WTC11 (cell line): ENCODE data around the gene MRPS33.

Experiments
- FOXP1 ChIP-seq: sonication (generic); formaldehyde crosslinking; IDR thresholded peaks from 2 replicates; pipeline ENCODE4 v1.8.0; 2022; ENCODE audit warnings: missing genetic modification reagents, mild to moderate bottlenecking, moderate library complexity, borderline replicate concordance
- GRHL2 ChIP-seq: fragments of 250-450 bp; sonication (Bioruptor Pico); IDR thresholded peaks from 2 replicates; pipeline ENCODE4 v1.8.0; 2022; ENCODE audit warnings: mild to moderate bottlenecking, moderate library complexity; ENCODE audit not compliant: insufficient replicate concordance, severe bottlenecking
- JUN ChIP-seq: sonication (generic); formaldehyde crosslinking; IDR thresholded peaks from 2 replicates; pipeline ENCODE4 v1.8.0; 2023; ENCODE audit warnings: mild to moderate bottlenecking, missing genetic modification reagents
- KAT7 ChIP-seq: sonication (generic); formaldehyde crosslinking; IDR thresholded peaks from 2 replicates; pipeline ENCODE4 v1.8.1; 2023; ENCODE audit warnings: missing genetic modification reagents, mild to moderate bottlenecking, borderline replicate concordance
- NR1H2 ChIP-seq: sonication (generic); formaldehyde crosslinking; IDR thresholded peaks from 2 replicates; pipeline ENCODE4 v1.9.0; 2021; ENCODE audit warnings: mild to moderate bottlenecking, moderate library complexity, missing genetic modification reagents
- SP1 ChIP-seq: sonication (generic); formaldehyde crosslinking; conservative IDR thresholded peaks from 2 replicates; pipeline ENCODE4 v1.8.1; 2022; ENCODE audit warnings: missing genetic modification reagents
- TCF7 ChIP-seq: sonication (generic); formaldehyde crosslinking; IDR thresholded peaks from 2 replicates; pipeline ENCODE4 v1.8.0; 2022; ENCODE audit warnings: mild to moderate bottlenecking, low read depth, missing genetic modification reagents, moderate library complexity
- ZNF219 ChIP-seq: sonication (generic); formaldehyde crosslinking; IDR thresholded peaks from 2 replicates; pipeline ENCODE4 v1.8.0; 2023; ENCODE audit warnings: missing genetic modification reagents, mild to moderate bottlenecking, borderline replicate concordance
- TF ChIP-seq, protein P1 (sequence below): fragments of 200-600 bp; IDR thresholded peaks from 2 replicates; pipeline ENCODE4 v1.8.0; 2022; ENCODE audit warnings: antibody characterized with exemption
- TF ChIP-seq, protein P2 (sequence below): sonication (generic); formaldehyde crosslinking; IDR thresholded peaks from 2 replicates; pipeline ENCODE4 v1.8.1; 2022; ENCODE audit warnings: low read depth, missing genetic modification reagents, borderline replicate concordance
- TF ChIP-seq, protein P3 (sequence below): sonication (generic); formaldehyde crosslinking; IDR thresholded peaks from 2 replicates; pipeline ENCODE4 v1.8.0; 2023; ENCODE audit warnings: missing genetic modification reagents
- TF ChIP-seq, protein P4 (sequence below): sonication (generic); formaldehyde crosslinking; IDR thresholded peaks from 2 replicates; pipeline ENCODE4 v1.8.1; 2023; ENCODE audit warnings: mild to moderate bottlenecking, moderate library complexity, missing genetic modification reagents
- TF ChIP-seq, protein P5 (sequence below): sonication (generic); formaldehyde crosslinking; IDR thresholded peaks from 2 replicates; pipeline ENCODE4 v1.8.0; 2022; ENCODE audit warnings: mild to moderate bottlenecking, missing genetic modification reagents
- TF ChIP-seq, protein P6 (sequence below): sonication (generic); formaldehyde crosslinking; IDR thresholded peaks from 2 replicates; pipeline ENCODE4 v1.8.0; 2023; ENCODE audit warnings: missing genetic modification reagents, mild to moderate bottlenecking, borderline replicate concordance

DNA sequence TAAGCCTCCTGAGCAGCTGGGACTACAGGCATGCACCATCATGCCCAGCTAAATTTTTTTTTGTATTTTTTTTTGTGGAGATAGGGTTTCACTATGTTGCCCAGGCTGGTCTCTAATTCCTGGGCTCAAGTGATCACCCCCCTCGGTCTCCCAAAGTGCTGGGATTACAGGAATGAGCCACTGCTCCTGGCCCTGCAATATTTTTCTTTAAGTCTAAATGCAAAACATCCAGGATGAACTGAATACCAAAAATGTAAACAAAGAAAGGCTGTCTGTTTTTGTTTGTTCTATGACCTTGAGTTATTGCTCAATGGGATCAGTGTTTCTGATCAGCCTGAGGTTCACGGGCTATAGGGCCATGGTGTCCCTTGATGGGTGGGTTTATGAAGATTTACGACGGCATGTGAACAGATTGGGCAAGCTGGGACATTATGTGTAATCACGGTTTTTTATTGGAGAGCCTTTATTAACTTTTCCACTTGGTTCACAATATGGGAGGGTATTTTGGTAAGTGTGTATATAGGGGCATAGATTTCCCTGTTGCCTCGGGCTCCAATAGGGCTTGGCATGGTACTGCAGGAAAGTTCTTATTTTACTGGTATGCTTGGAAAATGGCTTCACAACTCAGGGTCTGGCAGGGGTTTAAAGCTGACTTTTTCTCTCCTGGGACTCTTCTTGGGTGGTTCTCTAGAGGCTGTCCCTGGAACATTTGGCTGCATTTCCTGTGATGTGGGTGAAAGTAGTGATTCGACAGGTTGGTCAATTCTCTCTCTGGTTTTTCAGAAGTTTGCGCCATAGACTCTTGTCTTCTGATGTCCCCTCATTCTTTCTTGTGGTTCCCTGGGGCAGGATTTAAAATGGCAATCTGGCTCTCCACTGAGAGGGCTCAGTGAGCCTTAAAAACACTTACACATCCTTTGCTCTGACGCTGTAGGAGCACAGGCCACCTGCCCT is 41.6 kb downstream of the MRPS33 start:
- TF ChIP-seq, protein P1, sequence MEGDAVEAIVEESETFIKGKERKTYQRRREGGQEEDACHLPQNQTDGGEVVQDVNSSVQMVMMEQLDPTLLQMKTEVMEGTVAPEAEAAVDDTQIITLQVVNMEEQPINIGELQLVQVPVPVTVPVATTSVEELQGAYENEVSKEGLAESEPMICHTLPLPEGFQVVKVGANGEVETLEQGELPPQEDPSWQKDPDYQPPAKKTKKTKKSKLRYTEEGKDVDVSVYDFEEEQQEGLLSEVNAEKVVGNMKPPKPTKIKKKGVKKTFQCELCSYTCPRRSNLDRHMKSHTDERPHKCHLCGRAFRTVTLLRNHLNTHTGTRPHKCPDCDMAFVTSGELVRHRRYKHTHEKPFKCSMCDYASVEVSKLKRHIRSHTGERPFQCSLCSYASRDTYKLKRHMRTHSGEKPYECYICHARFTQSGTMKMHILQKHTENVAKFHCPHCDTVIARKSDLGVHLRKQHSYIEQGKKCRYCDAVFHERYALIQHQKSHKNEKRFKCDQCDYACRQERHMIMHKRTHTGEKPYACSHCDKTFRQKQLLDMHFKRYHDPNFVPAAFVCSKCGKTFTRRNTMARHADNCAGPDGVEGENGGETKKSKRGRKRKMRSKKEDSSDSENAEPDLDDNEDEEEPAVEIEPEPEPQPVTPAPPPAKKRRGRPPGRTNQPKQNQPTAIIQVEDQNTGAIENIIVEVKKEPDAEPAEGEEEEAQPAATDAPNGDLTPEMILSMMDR, result no peak
- no peak for TF ChIP-seq KAT7 (CRISPR knock-in tag)
- TF ChIP-seq FOXP1 (CRISPR knock-in tag), result no peak
- TF ChIP-seq, protein P2, sequence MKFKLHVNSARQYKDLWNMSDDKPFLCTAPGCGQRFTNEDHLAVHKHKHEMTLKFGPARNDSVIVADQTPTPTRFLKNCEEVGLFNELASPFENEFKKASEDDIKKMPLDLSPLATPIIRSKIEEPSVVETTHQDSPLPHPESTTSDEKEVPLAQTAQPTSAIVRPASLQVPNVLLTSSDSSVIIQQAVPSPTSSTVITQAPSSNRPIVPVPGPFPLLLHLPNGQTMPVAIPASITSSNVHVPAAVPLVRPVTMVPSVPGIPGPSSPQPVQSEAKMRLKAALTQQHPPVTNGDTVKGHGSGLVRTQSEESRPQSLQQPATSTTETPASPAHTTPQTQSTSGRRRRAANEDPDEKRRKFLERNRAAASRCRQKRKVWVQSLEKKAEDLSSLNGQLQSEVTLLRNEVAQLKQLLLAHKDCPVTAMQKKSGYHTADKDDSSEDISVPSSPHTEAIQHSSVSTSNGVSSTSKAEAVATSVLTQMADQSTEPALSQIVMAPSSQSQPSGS (CRISPR knock-in tag), result no peak
- TF ChIP-seq JUN (CRISPR knock-in tag), result no peak
- TF ChIP-seq SP1 (CRISPR knock-in tag), result no peak
- TF ChIP-seq, protein P3, sequence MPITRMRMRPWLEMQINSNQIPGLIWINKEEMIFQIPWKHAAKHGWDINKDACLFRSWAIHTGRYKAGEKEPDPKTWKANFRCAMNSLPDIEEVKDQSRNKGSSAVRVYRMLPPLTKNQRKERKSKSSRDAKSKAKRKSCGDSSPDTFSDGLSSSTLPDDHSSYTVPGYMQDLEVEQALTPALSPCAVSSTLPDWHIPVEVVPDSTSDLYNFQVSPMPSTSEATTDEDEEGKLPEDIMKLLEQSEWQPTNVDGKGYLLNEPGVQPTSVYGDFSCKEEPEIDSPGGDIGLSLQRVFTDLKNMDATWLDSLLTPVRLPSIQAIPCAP (CRISPR knock-in tag), result no peak
- TF ChIP-seq ZNF219 (CRISPR knock-in tag), result no peak
- TF ChIP-seq, protein P4, sequence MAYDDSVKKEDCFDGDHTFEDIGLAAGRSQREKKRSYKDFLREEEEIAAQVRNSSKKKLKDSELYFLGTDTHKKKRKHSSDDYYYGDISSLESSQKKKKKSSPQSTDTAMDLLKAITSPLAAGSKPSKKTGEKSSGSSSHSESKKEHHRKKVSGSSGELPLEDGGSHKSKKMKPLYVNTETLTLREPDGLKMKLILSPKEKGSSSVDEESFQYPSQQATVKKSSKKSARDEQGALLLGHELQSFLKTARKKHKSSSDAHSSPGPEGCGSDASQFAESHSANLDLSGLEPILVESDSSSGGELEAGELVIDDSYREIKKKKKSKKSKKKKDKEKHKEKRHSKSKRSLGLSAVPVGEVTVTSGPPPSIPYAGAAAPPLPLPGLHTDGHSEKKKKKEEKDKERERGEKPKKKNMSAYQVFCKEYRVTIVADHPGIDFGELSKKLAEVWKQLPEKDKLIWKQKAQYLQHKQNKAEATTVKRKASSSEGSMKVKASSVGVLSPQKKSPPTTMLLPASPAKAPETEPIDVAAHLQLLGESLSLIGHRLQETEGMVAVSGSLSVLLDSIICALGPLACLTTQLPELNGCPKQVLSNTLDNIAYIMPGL (CRISPR knock-in tag), result no peak
- TF ChIP-seq, protein P5, sequence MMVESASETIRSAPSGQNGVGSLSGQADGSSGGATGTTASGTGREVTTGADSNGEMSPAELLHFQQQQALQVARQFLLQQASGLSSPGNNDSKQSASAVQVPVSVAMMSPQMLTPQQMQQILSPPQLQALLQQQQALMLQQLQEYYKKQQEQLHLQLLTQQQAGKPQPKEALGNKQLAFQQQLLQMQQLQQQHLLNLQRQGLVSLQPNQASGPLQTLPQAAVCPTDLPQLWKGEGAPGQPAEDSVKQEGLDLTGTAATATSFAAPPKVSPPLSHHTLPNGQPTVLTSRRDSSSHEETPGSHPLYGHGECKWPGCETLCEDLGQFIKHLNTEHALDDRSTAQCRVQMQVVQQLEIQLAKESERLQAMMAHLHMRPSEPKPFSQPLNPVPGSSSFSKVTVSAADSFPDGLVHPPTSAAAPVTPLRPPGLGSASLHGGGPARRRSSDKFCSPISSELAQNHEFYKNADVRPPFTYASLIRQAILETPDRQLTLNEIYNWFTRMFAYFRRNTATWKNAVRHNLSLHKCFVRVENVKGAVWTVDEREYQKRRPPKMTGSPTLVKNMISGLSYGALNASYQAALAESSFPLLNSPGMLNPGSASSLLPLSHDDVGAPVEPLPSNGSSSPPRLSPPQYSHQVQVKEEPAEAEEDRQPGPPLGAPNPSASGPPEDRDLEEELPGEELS (CRISPR knock-in tag), result no peak
- no peak for TF ChIP-seq NR1H2
- TF ChIP-seq, protein P6, sequence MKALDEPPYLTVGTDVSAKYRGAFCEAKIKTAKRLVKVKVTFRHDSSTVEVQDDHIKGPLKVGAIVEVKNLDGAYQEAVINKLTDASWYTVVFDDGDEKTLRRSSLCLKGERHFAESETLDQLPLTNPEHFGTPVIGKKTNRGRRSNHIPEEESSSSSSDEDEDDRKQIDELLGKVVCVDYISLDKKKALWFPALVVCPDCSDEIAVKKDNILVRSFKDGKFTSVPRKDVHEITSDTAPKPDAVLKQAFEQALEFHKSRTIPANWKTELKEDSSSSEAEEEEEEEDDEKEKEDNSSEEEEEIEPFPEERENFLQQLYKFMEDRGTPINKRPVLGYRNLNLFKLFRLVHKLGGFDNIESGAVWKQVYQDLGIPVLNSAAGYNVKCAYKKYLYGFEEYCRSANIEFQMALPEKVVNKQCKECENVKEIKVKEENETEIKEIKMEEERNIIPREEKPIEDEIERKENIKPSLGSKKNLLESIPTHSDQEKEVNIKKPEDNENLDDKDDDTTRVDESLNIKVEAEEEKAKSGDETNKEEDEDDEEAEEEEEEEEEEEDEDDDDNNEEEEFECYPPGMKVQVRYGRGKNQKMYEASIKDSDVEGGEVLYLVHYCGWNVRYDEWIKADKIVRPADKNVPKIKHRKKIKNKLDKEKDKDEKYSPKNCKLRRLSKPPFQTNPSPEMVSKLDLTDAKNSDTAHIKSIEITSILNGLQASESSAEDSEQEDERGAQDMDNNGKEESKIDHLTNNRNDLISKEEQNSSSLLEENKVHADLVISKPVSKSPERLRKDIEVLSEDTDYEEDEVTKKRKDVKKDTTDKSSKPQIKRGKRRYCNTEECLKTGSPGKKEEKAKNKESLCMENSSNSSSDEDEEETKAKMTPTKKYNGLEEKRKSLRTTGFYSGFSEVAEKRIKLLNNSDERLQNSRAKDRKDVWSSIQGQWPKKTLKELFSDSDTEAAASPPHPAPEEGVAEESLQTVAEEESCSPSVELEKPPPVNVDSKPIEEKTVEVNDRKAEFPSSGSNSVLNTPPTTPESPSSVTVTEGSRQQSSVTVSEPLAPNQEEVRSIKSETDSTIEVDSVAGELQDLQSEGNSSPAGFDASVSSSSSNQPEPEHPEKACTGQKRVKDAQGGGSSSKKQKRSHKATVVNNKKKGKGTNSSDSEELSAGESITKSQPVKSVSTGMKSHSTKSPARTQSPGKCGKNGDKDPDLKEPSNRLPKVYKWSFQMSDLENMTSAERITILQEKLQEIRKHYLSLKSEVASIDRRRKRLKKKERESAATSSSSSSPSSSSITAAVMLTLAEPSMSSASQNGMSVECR (CRISPR knock-in tag), result no peak
- no peak for TF ChIP-seq TCF7 (CRISPR knock-in tag)
- TF ChIP-seq GRHL2 (CRISPR knock-in tag), result no peak
